HG03342 (cell line): ENCODE data around the gene MYO5A.
"Not testable (repeated sequence)": the region's sequence is repeated elsewhere in the genome, so short reads cannot be mapped to it uniquely, and the experiment has no call there.

Experiments
- ATAC-seq: cut with Tn5 transposase; IDR thresholded peaks from one replicate; pipeline ENCODE4 v1.9.1; 2021; ENCODE audit warnings: mild to moderate bottlenecking, moderate library complexity; ENCODE audit not compliant: unreplicated experiment

Gene MYO5A

GRCh38 chr15:52294881-52295420 is 233.7 kb downstream of the MYO5A start:
- ATAC-seq: no peak

- no peak for ATAC-seq
Measured at GRCh38 chr15:52292780-52293392, 235.8 kb downstream of the MYO5A start.

GRCh38 chr15:52291204-52291603 is 237.5 kb downstream of the MYO5A start:
- ATAC-seq: no peak

- ATAC-seq: no peak
Measured at GRCh38 chr15:52290800-52291199, 237.9 kb downstream of the MYO5A start.

GRCh38 chr15:52290329-52290728 is 238.4 kb downstream of the MYO5A start:
- no peak for ATAC-seq

- ATAC-seq: no peak
Measured at GRCh38 chr15:52289629-52290081, 239.0 kb downstream of the MYO5A start.

GRCh38 chr15:52288986-52289385 is 239.7 kb downstream of the MYO5A start:
- ATAC-seq: no peak

GRCh38 chr15:52288051-52288942 is 240.4 kb downstream of the MYO5A start:
- ATAC-seq: no peak

GRCh38 chr15:52287114-52287513 is 241.6 kb downstream of the MYO5A start:
- ATAC-seq: no peak

- not testable (repeated sequence) for ATAC-seq
Measured at GRCh38 chr15:52285941-52286340, 242.7 kb downstream of the MYO5A start.

GRCh38 chr15:52284164-52284563 is 244.5 kb downstream of the MYO5A start:
- ATAC-seq: no peak

GRCh38 chr15:52283281-52283680 is 245.4 kb downstream of the MYO5A start:
- ATAC-seq: no peak

GRCh38 chr15:52282418-52282817 is 246.3 kb downstream of the MYO5A start:
- no peak for ATAC-seq

GRCh38 chr15:52281085-52282035 is 247.3 kb downstream of the MYO5A start:
- ATAC-seq: no peak

GRCh38 chr15:52280326-52281084 is 248.2 kb downstream of the MYO5A start:
- no peak for ATAC-seq

- ATAC-seq: no peak
Measured at GRCh38 chr15:52278636-52279367, 249.9 kb downstream of the MYO5A start.

GRCh38 chr15:52278135-52278534 is 250.5 kb downstream of the MYO5A start:
- ATAC-seq: no peak

- no peak for ATAC-seq
Measured at GRCh38 chr15:52277575-52277974, 251.1 kb downstream of the MYO5A start.

- ATAC-seq: no peak
Measured at GRCh38 chr15:52276256-52276770, 252.4 kb downstream of the MYO5A start.
